ENCODE measurements around the gene PARD3. TPM values are rescaled to one million over a fixed set of nuclear protein-coding genes. Genes with fewer than 3 reads are reported as not detected.

The PARD3 gene
- total RNA-seq, 1 experiment from 2014 or later: 51.8 TPM

DNA sequence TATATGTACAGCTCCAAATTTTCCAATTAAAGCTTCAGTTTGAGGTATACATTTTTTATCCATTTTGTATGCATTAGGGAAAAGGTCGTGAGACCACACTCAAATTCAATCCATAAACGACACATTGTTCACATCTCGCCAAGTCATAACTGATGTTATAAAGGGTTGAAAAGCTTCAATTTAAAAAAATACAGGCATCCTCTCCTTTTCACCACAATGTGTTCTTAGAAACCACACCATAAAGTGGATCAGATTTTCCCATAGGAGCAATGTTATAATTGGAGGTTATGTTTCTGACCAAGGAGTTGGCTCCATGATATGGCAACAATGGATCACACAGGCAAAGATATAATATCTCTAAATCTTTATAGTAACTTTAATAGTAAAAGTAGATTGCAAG lies 663.6 kb downstream of the PARD3 start:
- no peak for TF ChIP-seq ZNF416 (CRISPR knock-in tag; IDR thresholded peaks at IDR 0.05)
- TF ChIP-seq ZNF219 (CRISPR knock-in tag; IDR thresholded peaks at IDR 0.05; ENCODE audit: borderline replicate concordance): no peak
- TF ChIP-seq, protein P1, sequence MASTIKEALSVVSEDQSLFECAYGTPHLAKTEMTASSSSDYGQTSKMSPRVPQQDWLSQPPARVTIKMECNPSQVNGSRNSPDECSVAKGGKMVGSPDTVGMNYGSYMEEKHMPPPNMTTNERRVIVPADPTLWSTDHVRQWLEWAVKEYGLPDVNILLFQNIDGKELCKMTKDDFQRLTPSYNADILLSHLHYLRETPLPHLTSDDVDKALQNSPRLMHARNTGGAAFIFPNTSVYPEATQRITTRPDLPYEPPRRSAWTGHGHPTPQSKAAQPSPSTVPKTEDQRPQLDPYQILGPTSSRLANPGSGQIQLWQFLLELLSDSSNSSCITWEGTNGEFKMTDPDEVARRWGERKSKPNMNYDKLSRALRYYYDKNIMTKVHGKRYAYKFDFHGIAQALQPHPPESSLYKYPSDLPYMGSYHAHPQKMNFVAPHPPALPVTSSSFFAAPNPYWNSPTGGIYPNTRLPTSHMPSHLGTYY (CRISPR knock-in tag; IDR thresholded peaks at IDR 0.05): no peak
- TF ChIP-seq IRF2 (CRISPR knock-in tag; IDR thresholded peaks at IDR 0.05; ENCODE audit: borderline replicate concordance, low read depth): no peak
- no peak for TF ChIP-seq SMAD4 (CRISPR knock-in tag; IDR thresholded peaks at IDR 0.05)
- TF ChIP-seq, protein P2, sequence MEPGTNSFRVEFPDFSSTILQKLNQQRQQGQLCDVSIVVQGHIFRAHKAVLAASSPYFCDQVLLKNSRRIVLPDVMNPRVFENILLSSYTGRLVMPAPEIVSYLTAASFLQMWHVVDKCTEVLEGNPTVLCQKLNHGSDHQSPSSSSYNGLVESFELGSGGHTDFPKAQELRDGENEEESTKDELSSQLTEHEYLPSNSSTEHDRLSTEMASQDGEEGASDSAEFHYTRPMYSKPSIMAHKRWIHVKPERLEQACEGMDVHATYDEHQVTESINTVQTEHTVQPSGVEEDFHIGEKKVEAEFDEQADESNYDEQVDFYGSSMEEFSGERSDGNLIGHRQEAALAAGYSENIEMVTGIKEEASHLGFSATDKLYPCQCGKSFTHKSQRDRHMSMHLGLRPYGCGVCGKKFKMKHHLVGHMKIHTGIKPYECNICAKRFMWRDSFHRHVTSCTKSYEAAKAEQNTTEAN (CRISPR knock-in tag; IDR thresholded peaks at IDR 0.05): no peak
- ChIA-PET CTCF (no interaction called here), POLR2A (no interaction called here)
- H3K4me1 Mint-ChIP-seq: peaks cover 15% of the 10 kb centered on the region
- no peak overlapping the region for H3K27ac Mint-ChIP-seq
- H3K4me3 Mint-ChIP-seq: no peak overlapping the region
- no peak for ATAC-seq
- no peak for DNase-seq (ENCODE audit: low spot score)
- H3K9me3 Mint-ChIP-seq: no peaks in the 10 kb centered on the region
- H3K36me3 Mint-ChIP-seq: no peaks in the 10 kb centered on the region
- H3K27me3 Mint-ChIP-seq (ENCODE audit: low read depth): no peaks in the 10 kb centered on the region

DNA sequence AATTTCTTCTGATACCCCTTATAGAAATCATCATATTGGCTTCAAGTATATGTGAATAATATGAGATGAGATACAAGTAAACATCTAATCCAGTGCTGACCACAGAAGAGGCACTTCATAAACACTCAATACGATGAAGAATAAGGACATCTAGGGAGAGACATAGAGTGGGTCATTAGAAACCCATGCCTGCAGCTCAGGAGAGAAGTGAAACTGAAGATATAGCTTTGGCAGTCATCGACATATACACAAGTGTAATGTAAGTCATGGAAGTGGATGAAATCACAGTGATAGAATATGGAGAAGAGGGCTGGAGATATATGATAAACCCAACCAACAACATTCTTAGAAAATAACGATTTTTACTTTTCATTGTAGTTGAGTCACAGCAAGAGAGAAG lies 665.0 kb downstream of the PARD3 start:
- ChIA-PET CTCF (no interaction called here), POLR2A (no interaction called here)
- Mint-ChIP-seq H3K4me3 (no peak overlapping the region), H3K27me3 (ENCODE audit: low read depth) (no peaks in the 10 kb centered on the region), H3K9me3 (no peaks in the 10 kb centered on the region), H3K36me3 (no peaks in the 10 kb centered on the region), H3K27ac (no peak overlapping the region), H3K4me1 (peaks cover 14% of the 10 kb centered on the region)
- DNase-seq (ENCODE audit: low spot score): no peak
- ATAC-seq: no peak
- no peak for TF ChIP-seq CREB1 (CRISPR knock-in tag; IDR thresholded peaks at IDR 0.05)
- TF ChIP-seq, protein P3, sequence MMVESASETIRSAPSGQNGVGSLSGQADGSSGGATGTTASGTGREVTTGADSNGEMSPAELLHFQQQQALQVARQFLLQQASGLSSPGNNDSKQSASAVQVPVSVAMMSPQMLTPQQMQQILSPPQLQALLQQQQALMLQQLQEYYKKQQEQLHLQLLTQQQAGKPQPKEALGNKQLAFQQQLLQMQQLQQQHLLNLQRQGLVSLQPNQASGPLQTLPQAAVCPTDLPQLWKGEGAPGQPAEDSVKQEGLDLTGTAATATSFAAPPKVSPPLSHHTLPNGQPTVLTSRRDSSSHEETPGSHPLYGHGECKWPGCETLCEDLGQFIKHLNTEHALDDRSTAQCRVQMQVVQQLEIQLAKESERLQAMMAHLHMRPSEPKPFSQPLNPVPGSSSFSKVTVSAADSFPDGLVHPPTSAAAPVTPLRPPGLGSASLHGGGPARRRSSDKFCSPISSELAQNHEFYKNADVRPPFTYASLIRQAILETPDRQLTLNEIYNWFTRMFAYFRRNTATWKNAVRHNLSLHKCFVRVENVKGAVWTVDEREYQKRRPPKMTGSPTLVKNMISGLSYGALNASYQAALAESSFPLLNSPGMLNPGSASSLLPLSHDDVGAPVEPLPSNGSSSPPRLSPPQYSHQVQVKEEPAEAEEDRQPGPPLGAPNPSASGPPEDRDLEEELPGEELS (CRISPR knock-in tag; IDR thresholded peaks at IDR 0.05): no peak
- TF ChIP-seq ESRRA (CRISPR knock-in tag; IDR thresholded peaks at IDR 0.05; ENCODE audit: borderline replicate concordance): no peak
- TF ChIP-seq GTF2I (CRISPR knock-in tag; conservative IDR thresholded peaks at IDR 0.05): no peak
- TF ChIP-seq, protein P4, sequence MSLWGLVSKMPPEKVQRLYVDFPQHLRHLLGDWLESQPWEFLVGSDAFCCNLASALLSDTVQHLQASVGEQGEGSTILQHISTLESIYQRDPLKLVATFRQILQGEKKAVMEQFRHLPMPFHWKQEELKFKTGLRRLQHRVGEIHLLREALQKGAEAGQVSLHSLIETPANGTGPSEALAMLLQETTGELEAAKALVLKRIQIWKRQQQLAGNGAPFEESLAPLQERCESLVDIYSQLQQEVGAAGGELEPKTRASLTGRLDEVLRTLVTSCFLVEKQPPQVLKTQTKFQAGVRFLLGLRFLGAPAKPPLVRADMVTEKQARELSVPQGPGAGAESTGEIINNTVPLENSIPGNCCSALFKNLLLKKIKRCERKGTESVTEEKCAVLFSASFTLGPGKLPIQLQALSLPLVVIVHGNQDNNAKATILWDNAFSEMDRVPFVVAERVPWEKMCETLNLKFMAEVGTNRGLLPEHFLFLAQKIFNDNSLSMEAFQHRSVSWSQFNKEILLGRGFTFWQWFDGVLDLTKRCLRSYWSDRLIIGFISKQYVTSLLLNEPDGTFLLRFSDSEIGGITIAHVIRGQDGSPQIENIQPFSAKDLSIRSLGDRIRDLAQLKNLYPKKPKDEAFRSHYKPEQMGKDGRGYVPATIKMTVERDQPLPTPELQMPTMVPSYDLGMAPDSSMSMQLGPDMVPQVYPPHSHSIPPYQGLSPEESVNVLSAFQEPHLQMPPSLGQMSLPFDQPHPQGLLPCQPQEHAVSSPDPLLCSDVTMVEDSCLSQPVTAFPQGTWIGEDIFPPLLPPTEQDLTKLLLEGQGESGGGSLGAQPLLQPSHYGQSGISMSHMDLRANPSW (CRISPR knock-in tag; conservative IDR thresholded peaks at IDR 0.05; ENCODE audit: low read depth): no peak
- TF ChIP-seq, protein P5, sequence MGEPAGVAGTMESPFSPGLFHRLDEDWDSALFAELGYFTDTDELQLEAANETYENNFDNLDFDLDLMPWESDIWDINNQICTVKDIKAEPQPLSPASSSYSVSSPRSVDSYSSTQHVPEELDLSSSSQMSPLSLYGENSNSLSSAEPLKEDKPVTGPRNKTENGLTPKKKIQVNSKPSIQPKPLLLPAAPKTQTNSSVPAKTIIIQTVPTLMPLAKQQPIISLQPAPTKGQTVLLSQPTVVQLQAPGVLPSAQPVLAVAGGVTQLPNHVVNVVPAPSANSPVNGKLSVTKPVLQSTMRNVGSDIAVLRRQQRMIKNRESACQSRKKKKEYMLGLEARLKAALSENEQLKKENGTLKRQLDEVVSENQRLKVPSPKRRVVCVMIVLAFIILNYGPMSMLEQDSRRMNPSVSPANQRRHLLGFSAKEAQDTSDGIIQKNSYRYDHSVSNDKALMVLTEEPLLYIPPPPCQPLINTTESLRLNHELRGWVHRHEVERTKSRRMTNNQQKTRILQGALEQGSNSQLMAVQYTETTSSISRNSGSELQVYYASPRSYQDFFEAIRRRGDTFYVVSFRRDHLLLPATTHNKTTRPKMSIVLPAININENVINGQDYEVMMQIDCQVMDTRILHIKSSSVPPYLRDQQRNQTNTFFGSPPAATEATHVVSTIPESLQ (CRISPR knock-in tag; IDR thresholded peaks at IDR 0.05): no peak
- TF ChIP-seq MXD4 (CRISPR knock-in tag; IDR thresholded peaks at IDR 0.05; ENCODE audit: borderline replicate concordance): no peak
- TF ChIP-seq, protein P6, sequence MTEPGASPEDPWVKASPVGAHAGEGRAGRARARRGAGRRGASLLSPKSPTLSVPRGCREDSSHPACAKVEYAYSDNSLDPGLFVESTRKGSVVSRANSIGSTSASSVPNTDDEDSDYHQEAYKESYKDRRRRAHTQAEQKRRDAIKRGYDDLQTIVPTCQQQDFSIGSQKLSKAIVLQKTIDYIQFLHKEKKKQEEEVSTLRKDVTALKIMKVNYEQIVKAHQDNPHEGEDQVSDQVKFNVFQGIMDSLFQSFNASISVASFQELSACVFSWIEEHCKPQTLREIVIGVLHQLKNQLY (CRISPR knock-in tag; IDR thresholded peaks at IDR 0.05): no peak
- TF ChIP-seq, protein P2 (CRISPR knock-in tag; IDR thresholded peaks at IDR 0.05): no peak
- no peak for TF ChIP-seq OVOL2 (CRISPR knock-in tag; IDR thresholded peaks at IDR 0.05; ENCODE audit: borderline replicate concordance)
- TF ChIP-seq, protein P7, sequence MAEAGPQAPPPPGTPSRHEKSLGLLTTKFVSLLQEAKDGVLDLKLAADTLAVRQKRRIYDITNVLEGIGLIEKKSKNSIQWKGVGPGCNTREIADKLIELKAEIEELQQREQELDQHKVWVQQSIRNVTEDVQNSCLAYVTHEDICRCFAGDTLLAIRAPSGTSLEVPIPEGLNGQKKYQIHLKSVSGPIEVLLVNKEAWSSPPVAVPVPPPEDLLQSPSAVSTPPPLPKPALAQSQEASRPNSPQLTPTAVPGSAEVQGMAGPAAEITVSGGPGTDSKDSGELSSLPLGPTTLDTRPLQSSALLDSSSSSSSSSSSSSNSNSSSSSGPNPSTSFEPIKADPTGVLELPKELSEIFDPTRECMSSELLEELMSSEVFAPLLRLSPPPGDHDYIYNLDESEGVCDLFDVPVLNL (CRISPR knock-in tag; IDR thresholded peaks at IDR 0.05; ENCODE audit: borderline replicate concordance, low read depth): no peak
- TF ChIP-seq SOX15 (CRISPR knock-in tag; IDR thresholded peaks at IDR 0.05): no peak
- no peak for TF ChIP-seq ATF1 (CRISPR knock-in tag; IDR thresholded peaks at IDR 0.05)
